ENCODE results near the gene FEM1A. TPM values are rescaled to one million over a fixed set of nuclear protein-coding genes. Genes with fewer than 3 reads are reported as not detected.
A peak's percentile ranks its signal among the peaks of the same experiment; 100 is the strongest.

Gene FEM1A
- total and polyA plus RNA-seq, 2 of the 13 experiments (the other 11 are each of a cell fraction or from before 2014, with no cell fraction given) = 3.2 to 10.8 TPM

- TF ChIP-seq ZNF609 (CRISPR knock-in tag; IDR thresholded peaks at IDR 0.05; ENCODE audit: borderline replicate concordance) (no peak), GPN1 (CRISPR knock-in tag; IDR thresholded peaks at IDR 0.05; ENCODE audit: borderline replicate concordance) (no peak), ZNF761 (CRISPR knock-in tag; conservative IDR thresholded peaks at IDR 0.05) (no peak), CREB3 (CRISPR knock-in tag; IDR thresholded peaks at IDR 0.05) (no peak), ESRRA (CRISPR knock-in tag; IDR thresholded peaks at IDR 0.05; ENCODE audit: low read depth) (peak; percentile 69; the same call in 1 of the 2 replicates), ZFY (CRISPR knock-in tag; IDR thresholded peaks at IDR 0.05) (no peak), JUN (CRISPR knock-in tag; IDR thresholded peaks at IDR 0.05) (no peak), SIX1 (CRISPR knock-in tag; IDR thresholded peaks at IDR 0.05; ENCODE audit: borderline replicate concordance) (no peak), KDM5B (CRISPR knock-in tag; IDR thresholded peaks at IDR 0.05; ENCODE audit: borderline replicate concordance) (peak; percentile 32; the same call in 1 of the 2 replicates), RXRA (CRISPR knock-in tag; IDR thresholded peaks at IDR 0.05) (peak; percentile 58; the same call in 1 of the 2 replicates), ATF7 (IDR thresholded peaks at IDR 0.05) (no peak), ATF7 (CRISPR knock-in tag; IDR thresholded peaks at IDR 0.05) (no peak), SMARCE1 (IDR thresholded peaks at IDR 0.05; ENCODE audit: borderline replicate concordance) (no peak), ZNF556 (CRISPR knock-in tag; IDR thresholded peaks at IDR 0.05; ENCODE audit: borderline replicate concordance) (no peak), ZBTB10 (CRISPR knock-in tag; IDR thresholded peaks at IDR 0.05; ENCODE audit: borderline replicate concordance) (no peak), RAD51 (IDR thresholded peaks at IDR 0.05; ENCODE audit: borderline replicate concordance) (no peak), ZFP62 (CRISPR knock-in tag; IDR thresholded peaks at IDR 0.05) (no peak), SUZ12 (IDR thresholded peaks at IDR 0.05; ENCODE audit: low read depth, low read length) (no peak), GFI1 (CRISPR knock-in tag; IDR thresholded peaks at IDR 0.05; ENCODE audit: borderline replicate concordance) (no peak), ZNF660 (CRISPR knock-in tag; IDR thresholded peaks at IDR 0.05; ENCODE audit: borderline replicate concordance, low read depth) (no peak), AGO2 (optimal IDR thresholded peaks at IDR 0.05; ENCODE audit: low read depth, low read length) (no peak), GATAD2A (CRISPR knock-in tag; IDR thresholded peaks at IDR 0.05) (no peak), RARA (CRISPR knock-in tag; IDR thresholded peaks at IDR 0.05) (no peak)
Measured at GRCh38 chr19:4811328-4812131, 20.0 kb downstream of the FEM1A start (continued).
